Esophagus (tissue), 2 donors: ENCODE measurements around the gene RB1. TPM values are rescaled to one million over a fixed set of nuclear protein-coding genes. Genes with fewer than 3 reads are reported as not detected.

Experiments used
- H3K27ac ChIP-seq, 2 donors: one replicate each; pipeline ENCODE4 v1.5.1; 2013; ENCODE audit warnings: low read depth in 2 of 2, mild to moderate bottlenecking in 2 of 2, inconsistent platforms in 1 of 2, low read length in 1 of 2, moderate library complexity in 1 of 2
- H3K27me3 ChIP-seq, 2 donors: one replicate each; pipeline ENCODE4 v1.6.1; 2013; ENCODE audit warnings: low read length in 2 of 2, control low read depth in 1 of 2, mild to moderate bottlenecking in 1 of 2; ENCODE audit not compliant: insufficient read depth in 2 of 2, control insufficient read depth in 1 of 2
- H3K36me3 ChIP-seq, 2 donors: one replicate each; pipeline ENCODE4 v1.6.1; 2013; ENCODE audit warnings: low read length in 1 of 2; ENCODE audit not compliant: control insufficient read depth in 2 of 2, insufficient read depth in 2 of 2
- H3K4me1 ChIP-seq, 2 donors: one replicate each; pipeline ENCODE4 v1.6.1; 2013; ENCODE audit warnings: low read length in 1 of 2; ENCODE audit not compliant: control insufficient read depth in 2 of 2, insufficient read depth in 2 of 2
- H3K4me3 ChIP-seq, 2 donors: one replicate each; pipeline ENCODE4 v1.5.1; 2013; ENCODE audit warnings: low read length in 2 of 2, mild to moderate bottlenecking in 2 of 2, low read depth in 1 of 2, moderate library complexity in 1 of 2
- H3K9me3 ChIP-seq, 2 donors: one replicate each; pipeline ENCODE4 v1.6.1; 2013; ENCODE audit warnings: mild to moderate bottlenecking in 2 of 2, low read depth in 1 of 2, low read length in 1 of 2, moderate library complexity in 1 of 2; ENCODE audit not compliant: control insufficient read depth in 2 of 2, insufficient read depth in 1 of 2
- WGBS, 2 donors: extraction: QIAGEN DNeasy Blood & Tissue Kit; methylation state at CpG; one replicate each; pipeline ENCODE4 v1.1.7; 2013; 5-methylcytosine and 5-hydroxymethylcytosine counted together
- polyA plus RNA-seq, 2 donors: library from polyadenylated mRNA; stranded (reverse); fragments of 200-250 nt; gene quantifications; one replicate each; pipeline ENCODE4 v1.2.3, GENCODE V29; 2013
- donor health status: healthy with polysubstance abuse.
- donor health status: Bipolar disorder and iron deficiency.

The RB1 gene
- polyA plus RNA-seq, 2 donors, result 15.5 to 17.4 TPM

DNA sequence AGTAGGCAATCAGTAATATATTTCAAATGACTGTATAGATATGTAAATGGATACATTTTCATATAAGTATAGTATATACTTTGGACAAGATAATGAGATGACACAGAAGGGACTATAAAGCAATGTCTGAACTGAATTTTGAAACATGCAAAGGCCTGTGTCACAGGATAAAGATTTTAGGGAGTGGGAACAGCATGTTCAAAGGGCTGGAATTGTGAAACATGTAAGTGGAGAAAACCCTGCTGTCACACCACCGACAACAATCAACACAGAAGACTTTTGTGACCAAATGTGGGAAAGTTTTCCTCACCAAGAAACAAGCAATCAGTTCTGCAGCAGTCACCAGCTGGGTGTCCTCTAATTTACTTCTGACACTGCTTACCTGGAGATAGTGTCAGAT lies 66.4 kb downstream of the RB1 start:
- H3K4me1 ChIP-seq, result no peaks in the 10 kb centered on the region
- WGBS, 2 donors, result 85 to 88% methylated on average over 1 of the region's 1 CpG
- no peaks in the 10 kb centered on the region for H3K9me3 ChIP-seq
- H3K27ac ChIP-seq, result no peak overlapping the region
- no peak overlapping the region for H3K4me3 ChIP-seq
- peaks cover 0 to 3% of the 10 kb centered on the region in 2 donors for H3K36me3 ChIP-seq
- H3K27me3 ChIP-seq, result no peaks in the 10 kb centered on the region

DNA sequence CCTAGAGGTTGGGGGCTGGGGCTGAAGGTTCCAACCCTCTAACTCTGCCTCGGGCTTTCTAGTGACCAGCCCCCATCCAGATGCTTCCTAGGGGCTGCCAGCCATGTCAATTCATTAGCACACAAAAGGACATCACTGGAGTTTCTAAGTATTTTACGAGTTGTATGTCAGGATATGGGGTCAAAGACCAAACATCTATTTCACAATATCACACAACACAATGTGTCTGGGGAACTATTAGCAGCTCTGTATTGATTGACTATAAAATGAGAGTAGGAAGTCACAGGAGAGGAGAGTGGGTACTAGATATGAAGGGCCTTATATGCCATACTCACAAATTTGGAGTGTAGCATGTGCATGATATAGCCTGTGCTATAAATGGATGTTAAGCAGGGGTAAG lies 67.3 kb downstream of the RB1 start:
- Histone ChIP-seq H3K4me3 (no peak overlapping the region), H3K36me3 (peaks cover 0 to 3% of the 10 kb centered on the region in 2 donors), H3K4me1 (no peaks in the 10 kb centered on the region), H3K27me3 (no peaks in the 10 kb centered on the region), H3K27ac (no peak overlapping the region), H3K9me3 (no peaks in the 10 kb centered on the region)
- 72 to 77% methylated on average over 2 of the region's 2 CpGs for WGBS, 2 donors

DNA sequence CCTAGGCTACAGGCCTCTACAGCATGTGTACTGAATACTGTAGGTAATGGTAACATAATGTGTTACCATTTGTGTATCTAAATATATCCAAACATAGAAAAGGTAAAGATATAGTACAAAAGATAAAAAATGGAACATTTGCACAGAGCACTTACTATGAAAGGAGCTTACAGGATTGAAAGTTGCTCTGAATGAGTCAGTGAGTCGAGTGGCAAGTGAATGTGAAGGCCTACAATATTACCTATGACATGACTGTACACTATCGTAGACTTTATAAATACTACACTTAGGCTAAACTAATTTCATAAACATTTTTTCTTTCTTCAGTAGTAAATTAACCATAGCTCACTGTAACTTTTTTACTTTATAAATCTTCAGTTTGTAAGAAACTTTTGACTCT lies 74.3 kb downstream of the RB1 start:
- Histone ChIP-seq H3K27me3 (no peaks in the 10 kb centered on the region), H3K36me3 (no peaks in the 10 kb centered on the region), H3K9me3 (no peaks in the 10 kb centered on the region), H3K4me1 (no peaks in the 10 kb centered on the region), H3K27ac (no peak overlapping the region), H3K4me3 (no peak overlapping the region)
- 78 to 82% methylated on average over 2 of the region's 2 CpGs for WGBS, 2 donors

DNA sequence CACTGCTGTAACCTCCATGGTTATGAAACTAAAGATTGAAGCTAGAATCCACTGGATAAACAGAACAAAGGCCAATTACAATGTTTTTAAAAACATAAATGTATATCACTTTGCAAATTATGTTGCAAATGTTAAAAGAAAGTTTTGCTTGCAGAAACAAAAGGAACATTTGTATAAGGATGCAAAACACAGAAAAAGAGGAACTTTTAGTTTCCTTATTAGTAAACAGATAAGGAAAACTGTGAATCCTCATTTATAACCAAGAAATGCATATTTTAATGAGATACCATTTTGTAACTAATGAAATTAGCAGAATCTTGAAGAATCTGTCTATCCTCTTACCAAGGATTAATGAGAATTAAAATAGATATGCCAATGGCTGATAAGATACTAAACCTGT lies 77.0 kb downstream of the RB1 start:
- no peaks in the 10 kb centered on the region for H3K9me3 ChIP-seq
- no peak overlapping the region for H3K4me3 ChIP-seq
- no peak overlapping the region for H3K27ac ChIP-seq
- no peaks in the 10 kb centered on the region for H3K4me1 ChIP-seq
- no peaks in the 10 kb centered on the region for H3K36me3 ChIP-seq
- no peaks in the 10 kb centered on the region for H3K27me3 ChIP-seq

DNA sequence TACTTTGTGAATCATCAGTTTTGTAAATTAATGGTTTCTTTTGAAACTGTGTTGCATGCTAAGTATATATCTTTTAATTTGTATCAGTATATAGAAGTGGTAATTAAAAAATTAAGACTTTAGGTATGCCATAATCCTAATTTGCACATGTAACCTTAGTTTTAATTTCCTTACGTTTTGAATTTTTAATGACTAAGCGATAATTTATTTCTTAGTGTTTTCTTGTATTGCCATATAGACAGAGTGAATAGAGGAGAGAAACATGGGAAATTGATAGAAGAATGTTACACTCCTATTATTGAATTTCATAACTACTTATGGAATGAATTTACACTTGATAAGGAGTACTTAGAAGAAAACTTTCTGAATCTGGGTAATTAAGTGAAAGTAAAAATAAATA lies 79.8 kb downstream of the RB1 start:
- Histone ChIP-seq H3K27ac (no peak overlapping the region), H3K4me1 (no peaks in the 10 kb centered on the region), H3K9me3 (no peaks in the 10 kb centered on the region), H3K4me3 (no peak overlapping the region), H3K27me3 (no peaks in the 10 kb centered on the region), H3K36me3 (no peaks in the 10 kb centered on the region)
- 93 to 95% methylated on average over 2 of the region's 2 CpGs for WGBS, 2 donors

DNA sequence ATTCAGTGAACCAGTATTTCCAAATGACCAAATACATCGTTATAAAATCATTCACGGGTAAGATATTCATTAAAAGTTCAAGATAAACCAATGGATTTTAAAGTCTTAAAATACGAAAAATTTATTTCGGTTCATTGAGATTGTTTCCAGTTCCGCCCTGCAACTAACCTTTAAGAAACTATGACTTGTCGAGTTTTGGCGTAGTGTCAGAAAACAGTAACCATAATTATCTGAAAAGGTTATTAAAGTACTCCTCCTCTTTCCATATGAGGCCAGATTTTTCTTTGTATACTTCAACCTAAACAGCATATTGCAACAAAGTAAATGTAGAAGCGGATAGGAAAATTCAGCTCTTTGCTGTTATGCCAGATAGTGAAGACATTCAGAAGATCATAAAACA lies 83.3 kb downstream of the RB1 start:
- Histone ChIP-seq H3K27me3 (no peaks in the 10 kb centered on the region), H3K4me3 (no peak overlapping the region), H3K9me3 (no peaks in the 10 kb centered on the region), H3K4me1 (no peaks in the 10 kb centered on the region), H3K27ac (no peak overlapping the region), H3K36me3 (no peaks in the 10 kb centered on the region)
- WGBS, 2 donors, result 88 to 90% methylated on average over 8 of the region's 8 CpGs

DNA sequence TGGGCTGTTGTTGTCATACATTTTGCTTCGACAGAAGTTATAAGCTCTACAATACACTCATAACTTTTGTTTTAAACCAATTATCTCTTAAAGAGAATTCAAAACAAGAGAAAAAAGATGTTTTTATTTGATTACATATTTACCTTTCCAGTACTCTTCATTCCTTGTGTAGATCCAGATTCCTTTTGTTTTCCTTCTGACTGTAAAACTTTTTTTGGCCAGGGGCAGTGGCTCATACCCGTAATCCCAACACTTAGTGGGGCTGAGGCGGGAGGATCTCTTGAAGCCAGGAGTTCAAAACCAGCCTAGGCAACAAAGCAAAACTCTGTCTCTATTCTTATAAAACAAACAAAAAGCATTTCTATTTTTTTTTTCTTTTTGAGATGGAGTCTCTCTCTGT lies 87.7 kb downstream of the RB1 start:
- H3K27me3 ChIP-seq, result no peaks in the 10 kb centered on the region
- peaks cover 0 to 2% of the 10 kb centered on the region in 2 donors for H3K36me3 ChIP-seq
- H3K9me3 ChIP-seq, result no peaks in the 10 kb centered on the region
- 98 to 99% methylated on average over 3 of the region's 3 CpGs for WGBS, 2 donors
- H3K4me3 ChIP-seq, result no peak overlapping the region
- H3K27ac ChIP-seq, result no peak overlapping the region
- H3K4me1 ChIP-seq, result no peaks in the 10 kb centered on the region

DNA sequence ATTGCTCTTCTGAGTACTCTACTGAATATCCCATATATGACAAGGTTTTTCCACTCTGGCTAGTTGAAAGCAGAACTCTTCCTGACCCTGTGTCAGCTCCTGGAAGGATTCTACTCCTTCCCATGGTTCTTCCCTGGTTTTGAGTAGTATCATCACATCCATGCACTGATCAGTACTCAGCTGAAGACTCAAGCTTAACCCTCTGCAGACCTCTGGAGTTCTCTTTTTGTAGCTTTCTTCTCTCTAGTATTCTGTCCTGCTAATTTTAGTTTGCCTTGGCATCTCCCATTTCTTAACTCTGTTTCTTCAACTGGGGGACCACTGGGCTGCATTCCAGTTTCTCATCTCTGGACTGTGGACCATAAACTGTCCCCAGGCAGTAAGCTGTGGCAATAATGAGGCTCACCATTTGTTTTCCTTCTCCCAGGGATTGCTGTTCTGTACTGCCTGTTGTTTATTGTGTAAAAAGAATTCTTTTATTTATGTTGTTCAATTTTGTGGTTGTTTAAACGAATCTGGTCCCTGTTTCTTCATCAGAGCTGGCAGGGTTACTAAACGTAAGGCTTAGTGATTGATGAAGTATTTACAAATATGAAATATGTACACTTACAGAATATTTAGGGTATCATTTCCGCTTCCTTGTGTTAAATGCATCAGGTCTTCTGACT lies 89.6 kb downstream of the RB1 start:
- 88 to 90% methylated on average over 3 of the region's 3 CpGs for WGBS, 2 donors
- Histone ChIP-seq H3K27ac (no peak overlapping the region), H3K9me3 (no peaks in the 10 kb centered on the region), H3K4me3 (no peak overlapping the region), H3K36me3 (peaks cover 0 to 2% of the 10 kb centered on the region in 2 donors), H3K27me3 (no peaks in the 10 kb centered on the region), H3K4me1 (no peaks in the 10 kb centered on the region)

DNA sequence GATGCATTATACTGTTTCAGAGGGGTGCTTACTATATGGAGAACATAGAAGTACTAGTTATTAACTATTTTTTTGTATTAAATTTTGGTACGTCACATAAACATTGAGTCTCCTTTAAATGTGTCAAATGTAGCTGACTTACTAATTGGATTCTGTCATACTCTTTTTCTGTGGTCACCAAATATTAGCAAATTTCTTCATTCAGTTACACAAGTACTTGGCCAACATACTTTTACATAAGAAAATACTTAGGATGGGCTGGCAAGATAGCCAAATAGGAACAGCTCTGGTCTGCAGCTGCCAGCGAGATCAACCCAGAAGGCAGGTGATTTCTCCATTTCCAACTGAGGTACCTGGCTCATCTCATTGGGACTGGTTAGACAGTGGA lies 90.1 kb downstream of the RB1 start:
- Histone ChIP-seq H3K36me3 (peaks cover 0 to 2% of the 10 kb centered on the region in 2 donors), H3K27ac (no peak overlapping the region), H3K4me1 (no peaks in the 10 kb centered on the region), H3K27me3 (no peaks in the 10 kb centered on the region), H3K9me3 (no peaks in the 10 kb centered on the region), H3K4me3 (no peak overlapping the region)
- WGBS, 2 donors, result 94% methylated on average over 2 of the region's 2 CpGs

DNA sequence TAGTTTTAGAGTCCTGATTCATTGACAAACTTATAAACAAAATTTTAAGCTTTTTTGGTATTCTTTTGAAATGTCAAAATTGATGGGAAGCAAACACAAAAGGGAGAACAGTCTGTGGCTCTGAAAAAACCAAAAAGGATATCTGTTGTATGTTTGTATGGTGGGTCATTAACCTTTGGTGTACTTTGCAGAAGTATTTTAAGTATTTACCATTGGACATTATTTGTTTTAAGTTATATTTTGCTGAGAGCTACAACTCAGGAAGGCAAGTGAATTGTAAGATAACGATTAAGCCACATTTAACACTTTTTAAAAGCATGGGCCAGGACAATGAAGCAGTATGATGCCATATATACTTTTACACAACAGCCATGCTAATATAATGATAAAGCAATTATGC lies 94.2 kb downstream of the RB1 start:
- Histone ChIP-seq H3K36me3 (peaks cover 0 to 2% of the 10 kb centered on the region in 2 donors), H3K27me3 (no peaks in the 10 kb centered on the region), H3K9me3 (no peaks in the 10 kb centered on the region), H3K27ac (no peak overlapping the region), H3K4me3 (no peak overlapping the region), H3K4me1 (no peaks in the 10 kb centered on the region)
- WGBS, 2 donors, result 55 to 57% methylated on average over 1 of the region's 1 CpG
